B cell (primary cell): ENCODE measurements around the gene MPL. TPM values are rescaled to one million over a fixed set of nuclear protein-coding genes. Genes with fewer than 3 reads are reported as not detected.

Experiments used
- ATAC-seq: fragments of 200-7000 bp; cut with Tn5 transposase; one replicate; pipeline ENCODE4 v1.10.0; 2021; ENCODE audit warnings: low read depth, mild to moderate bottlenecking, moderate number of reproducible peaks, moderate library complexity
- CTCF ChIA-PET: fragments of 350-600 bp; sonication (Branson Sonifier 250); formaldehyde crosslinking; loops from one replicate; lab custom pipeline; 2021; ENCODE audit warnings: antibody characterized with exemption, inconsistent platforms; lab: Charles Lee
- POLR2A ChIA-PET: fragments of 350-600 bp; sonication (Branson Sonifier 250); formaldehyde crosslinking; loops from one replicate; lab custom pipeline; 2021; ENCODE audit warnings: antibody characterized with exemption; lab: Charles Lee
- DNase-seq: peaks from one replicate; pipeline ENCODE4 v3.0.0; 2013
- H2AFZ ChIP-seq: 2 replicates; pipeline ENCODE4 v1.6.1; 2012; ENCODE audit warnings: mild to moderate bottlenecking, low read depth, low read length; ENCODE audit not compliant: insufficient read depth, poor library complexity, severe bottlenecking
- H3K27ac ChIP-seq, 2 donors: 1 replicate in 1 of 2; 2 replicates in 1 of 2; pipeline ENCODE4 v1.5.1; 2012 to 2013; ENCODE audit warnings: low read length in 2 of 2, mild to moderate bottlenecking in 2 of 2, moderate library complexity in 1 of 2
- H3K27me3 ChIP-seq, 4 experiments: fragments of 200-600 bp in 1 of 4; sonication (generic) in 1 of 4; replicated peaks in 1 of 4; 1 replicate in 2 of 4; 2 replicates in 2 of 4; pipeline versions ENCODE4 v1.6.1 to v1.7.0; 2013 to 2016; ENCODE audit warnings: low read length in 3 of 4, mild to moderate bottlenecking in 2 of 4, mixed read lengths in 1 of 4, moderate library complexity in 1 of 4; ENCODE audit not compliant: insufficient read depth in 4 of 4, control insufficient read depth in 3 of 4; ENCODE audit errors: control extremely low read depth in 1 of 4
- H3K36me3 ChIP-seq, 2 experiments: replicated peaks in 1 of 2; 1 replicate in 1 of 2; 2 replicates in 1 of 2; pipeline versions ENCODE4 v1.6.1 to v1.7.1; 2013; ENCODE audit warnings: low read length in 1 of 2; ENCODE audit not compliant: insufficient read depth in 2 of 2, control insufficient read depth in 1 of 2; ENCODE audit errors: control extremely low read depth in 1 of 2, extremely low read depth in 1 of 2
- H3K4me1 ChIP-seq, 2 donors: fragments of 200-600 bp in 1 of 2; sonication (generic) in 1 of 2; 1 replicate in 1 of 2; 2 replicates in 1 of 2; pipeline versions ENCODE4 v1.5.1 to v1.6.1; 2013 to 2017; ENCODE audit warnings: low read length in 2 of 2; ENCODE audit not compliant: control insufficient read depth in 2 of 2, insufficient read depth in 2 of 2
- H3K4me2 ChIP-seq: replicated peaks from 2 replicates; pipeline ENCODE3; 2012; ENCODE audit warnings: mild to moderate bottlenecking, low read depth, low read length; ENCODE audit not compliant: poor library complexity, severe bottlenecking
- H3K4me3 ChIP-seq, 5 experiments: fragments of 200-600 bp in 1 of 5; sonication (generic) in 1 of 5; 1 replicate in 3 of 5; 2 replicates in 2 of 5; pipeline versions ENCODE4 v1.5.1 to v1.7.0; 2011 to 2016; ENCODE audit warnings: low read length in 4 of 5, mild to moderate bottlenecking in 4 of 5, low read depth in 2 of 5, control low read depth in 1 of 5, moderate library complexity in 1 of 5; ENCODE audit not compliant: insufficient read depth in 1 of 5; ENCODE audit errors: control extremely low read depth in 1 of 5, extremely low read depth in 1 of 5
- H3K79me2 ChIP-seq: fragments of 200-600 bp; sonication (generic); one replicate; pipeline ENCODE4 v1.6.0; 2016; ENCODE audit warnings: low read length; ENCODE audit not compliant: control insufficient read depth, insufficient read depth
- H3K9ac ChIP-seq: fragments of 200-600 bp; sonication (generic); 2 replicates; pipeline ENCODE4 v1.6.1; 2017; ENCODE audit warnings: mild to moderate bottlenecking, low read length, moderate library complexity
- H3K9me3 ChIP-seq, 3 donors: one replicate each; pipeline versions ENCODE4 v1.6.1 to v1.7.1; 2013; ENCODE audit warnings: low read length in 2 of 3; ENCODE audit not compliant: control insufficient read depth in 2 of 3, insufficient read depth in 1 of 3; ENCODE audit errors: control extremely low read depth in 1 of 3
- H4K20me1 ChIP-seq: 2 replicates; pipeline ENCODE4 v1.6.0; 2012; ENCODE audit warnings: mild to moderate bottlenecking, low read length; ENCODE audit not compliant: insufficient read depth, control insufficient read depth, poor library complexity, severe bottlenecking
- H3K27ac Mint-ChIP-seq: one replicate; pipeline ENCODE4 v1.8.0; 2021; ENCODE audit warnings: mixed read lengths
- H3K27me3 Mint-ChIP-seq: one replicate; pipeline ENCODE4 v1.8.0; 2021; ENCODE audit warnings: mixed read lengths
- H3K4me1 Mint-ChIP-seq: one replicate; pipeline ENCODE4 v1.8.0; 2021; ENCODE audit warnings: mixed read lengths
- H3K4me3 Mint-ChIP-seq: one replicate; pipeline ENCODE4 v1.8.0; 2021; ENCODE audit warnings: mixed read lengths
- H3K9me3 Mint-ChIP-seq: one replicate; pipeline ENCODE4 v1.8.0; 2022; ENCODE audit warnings: mixed read lengths; ENCODE audit not compliant: insufficient read depth
- CTCF ChIP-seq: fragments of 200-600 bp; IDR thresholded peaks from one replicate; pipeline ENCODE4 v1.8.0; 2022; ENCODE audit warnings: antibody characterized with exemption, mild to moderate bottlenecking
- EZH2 ChIP-seq: IDR thresholded peaks from 2 replicates; pipeline ENCODE4 v1.6.1; 2012; ENCODE audit warnings: borderline replicate concordance, low read depth, mild to moderate bottlenecking, moderate library complexity, low read length; ENCODE audit not compliant: insufficient read depth, poor library complexity, severe bottlenecking
- WGBS: methylation state at CpG from one replicate; pipeline ENCODE4 v1.1.5; 2013; ENCODE audit warnings: missing lambda C conversion rate; ENCODE audit not compliant: insufficient coverage; 5-methylcytosine and 5-hydroxymethylcytosine counted together
- intact Hi-C: fragments of 100-400 bp; cut with micrococcal nuclease; formaldehyde crosslinking; loops from one replicate; pipeline ENCODE4 v1.10.0; 2022
- polyA plus RNA-seq: library from polyadenylated mRNA; depleted of rRNA; stranded (reverse); fragments of >200 nt; gene quantifications from 2 replicates; pipeline ENCODE4 v1.2.3, GENCODE V29; 2012
- total RNA-seq, 2 donors: library from RNA; stranded (reverse); fragments of 120-200 nt in 1 of 2; gene quantifications; 1 replicate in 1 of 2; 2 replicates in 1 of 2; pipeline versions ENCODE4 v1.2.3 to v1.2.4, GENCODE V29; 2013 to 2022

MPL gene
- total and polyA plus RNA-seq, 2 donors (not counting 1 experiment from before 2014, with no cell fraction given) = not detected

- Histone ChIP-seq H3K9ac (no peak overlapping the region), H3K27ac (no peak overlapping the region), H3K4me3 (no peak overlapping the region), H3K4me2 (no peak overlapping the region), H3K79me2 (no peaks in the 10 kb centered on the region), H3K27me3 (no peaks in the 10 kb centered on the region), H3K36me3 (no peaks in the 10 kb centered on the region), H4K20me1 (no peaks in the 10 kb centered on the region), H2AFZ (no peak overlapping the region), H3K9me3 (peaks cover 0 to 3% (median 0%) of the 10 kb centered on the region in 3 donors), H3K4me1 (no peaks in the 10 kb centered on the region)
- CTCF ChIA-PET = no interaction called here
- Mint-ChIP-seq H3K4me1 (no peaks in the 10 kb centered on the region), H3K27me3 (no peaks in the 10 kb centered on the region), H3K9me3 (peaks cover 2% of the 10 kb centered on the region), H3K27ac (no peak overlapping the region), H3K4me3 (no peak overlapping the region)
- POLR2A ChIA-PET = no interaction called here
- 100% methylated on average over 2 of the region's 3 CpGs for WGBS
- no peak for ATAC-seq
- DNase-seq = no peak
- intact Hi-C loops = no loop called here
- TF ChIP-seq EZH2 (no peak), CTCF (no peak)
Observed at GRCh38 chr1:43319766-43320165, 17.9 kb upstream of the MPL start.

DNA sequence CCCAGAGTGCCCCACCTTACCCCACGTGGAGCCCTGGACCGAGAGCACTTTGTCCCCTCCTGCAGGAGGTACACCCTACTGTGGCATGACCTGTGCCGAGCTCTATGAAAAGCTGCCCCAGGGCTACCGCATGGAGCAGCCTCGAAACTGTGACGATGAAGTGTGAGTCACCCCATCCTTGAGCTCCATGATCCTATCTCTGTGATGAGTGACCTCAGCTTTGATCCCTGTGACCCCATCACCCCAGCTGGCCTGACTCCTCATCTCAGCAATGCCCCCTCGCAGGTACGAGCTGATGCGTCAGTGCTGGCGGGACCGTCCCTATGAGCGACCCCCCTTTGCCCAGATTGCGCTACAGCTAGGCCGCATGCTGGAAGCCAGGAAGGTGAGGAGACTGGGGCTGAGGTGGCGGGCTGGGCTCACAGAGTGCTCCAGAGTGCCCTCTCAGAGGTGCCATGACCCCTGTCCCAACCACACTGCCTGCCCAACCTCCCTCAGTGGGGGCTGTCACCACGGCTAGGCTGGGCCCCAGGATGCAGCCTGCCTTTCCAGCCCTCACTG lies 16.2 kb upstream of the MPL start:
- no peak overlapping the region for H2AFZ ChIP-seq
- CTCF ChIA-PET = interaction anchor here (1.0 kb wide), 1 partner anchor 94 kb away, joined by 6 read pairs; no protein-coding TSS in a partner anchor
- Mint-ChIP-seq H3K4me1 (no peaks in the 10 kb centered on the region), H3K9me3 (peaks cover 6% of the 10 kb centered on the region), H3K27ac (no peak overlapping the region), H3K4me3 (no peak overlapping the region), H3K27me3 (no peaks in the 10 kb centered on the region)
- no peaks in the 10 kb centered on the region for H3K4me1 ChIP-seq
- H3K4me2 ChIP-seq = no peak overlapping the region
- ATAC-seq (no peak), DNase-seq (no peak)
- H3K9ac ChIP-seq = no peak overlapping the region
- H3K4me3 ChIP-seq = no peak overlapping the region
- peaks cover 0 to 6% (median 4%) of the 10 kb centered on the region in 3 donors for H3K9me3 ChIP-seq
- no peaks in the 10 kb centered on the region for H3K79me2 ChIP-seq
- TF ChIP-seq EZH2 = no peak
- no peak for TF ChIP-seq CTCF
- H4K20me1 ChIP-seq = no peaks in the 10 kb centered on the region
- POLR2A ChIA-PET = no interaction called here
- H3K27ac ChIP-seq = no peak overlapping the region
- WGBS = 96% methylated on average over 14 of the region's 16 CpGs
- intact Hi-C loops = no loop called here
- H3K27me3 ChIP-seq = no peaks in the 10 kb centered on the region
- no peaks in the 10 kb centered on the region for H3K36me3 ChIP-seq
